ENCODE measurements around the gene COL7A1. TPM values are rescaled to one million over a fixed set of nuclear protein-coding genes. Genes with fewer than 3 reads are reported as not detected.

Gene COL7A1
- total and polyA plus RNA-seq, 2 experiments from 2014 or later: 4.0 to 7.9 TPM

DNA sequence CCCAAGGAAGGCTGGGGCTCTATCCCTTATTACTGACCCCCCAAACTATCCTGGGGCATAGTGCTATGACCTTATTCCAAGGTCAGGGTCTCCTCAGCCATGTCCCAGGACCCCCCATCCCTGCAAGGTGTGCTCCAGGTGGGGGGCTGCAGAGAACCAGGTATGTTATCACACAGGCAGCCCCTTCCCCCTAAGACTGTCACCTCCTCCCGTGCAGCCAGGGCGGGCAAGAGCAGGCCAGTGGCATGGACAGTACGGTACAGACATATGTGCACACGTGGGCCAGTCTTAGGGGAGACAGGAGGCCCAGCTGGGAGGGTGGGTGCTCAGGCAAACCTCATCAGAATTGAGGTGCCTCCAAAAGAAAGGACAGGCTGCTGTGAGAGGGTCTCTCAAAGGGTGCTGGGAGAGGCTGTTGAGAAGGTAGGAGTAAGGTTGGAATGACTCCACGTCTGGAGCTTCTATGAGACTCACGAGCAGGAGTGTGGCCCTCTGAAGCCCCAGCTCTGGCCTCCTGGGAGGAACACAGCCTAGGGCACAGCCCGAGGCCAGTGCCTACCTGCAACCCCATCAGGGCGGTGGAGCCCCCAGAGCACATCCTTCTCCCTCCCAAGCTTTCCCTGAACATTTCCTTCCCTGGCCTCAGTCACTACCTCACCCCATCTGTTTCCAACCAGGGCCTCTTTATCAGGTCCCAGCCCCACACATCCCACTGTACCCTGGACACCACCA lies 1.7 kb upstream of the COL7A1 start:
- Mint-ChIP-seq H3K4me3 (no peak overlapping the region), H3K9me3 (no peaks in the 10 kb centered on the region), H3K4me1 (peaks cover 12% of the 10 kb centered on the region), H3K27me3 (ENCODE audit: insufficient read depth, low read depth, poor library complexity) (peaks cover 23% of the 10 kb centered on the region), H3K27ac (peak overlapping the region; percentile 7; the same call in 1 of the 2 replicates), H3K36me3 (ENCODE audit: low read depth) (peaks cover 39% of the 10 kb centered on the region)
- peaks cover 17% of the 10 kb centered on the region; the same call in 1 of the 2 replicates for H3K4me1 ChIP-seq (ENCODE audit: insufficient read depth)
- H3K27ac ChIP-seq (ENCODE audit: low read depth): no peak overlapping the region
- peaks cover 5% of the 10 kb centered on the region for H4K20me1 ChIP-seq (replicated peaks; ENCODE audit: insufficient read depth)
- no peaks in the 10 kb centered on the region for H3K79me2 ChIP-seq (replicated peaks; ENCODE audit: insufficient read depth)
- H3K9me2 ChIP-seq (ENCODE audit: insufficient read depth): no peaks in the 10 kb centered on the region
- no peak for DNase-seq (ENCODE audit: low spot score)
- ATAC-seq: no peak
- no peak overlapping the region for H2AFZ ChIP-seq
- H3K4me3 ChIP-seq: no peak overlapping the region
- no peak overlapping the region for H3K4me2 ChIP-seq
- TF ChIP-seq NANOG (IDR thresholded peaks at IDR 0.05; ENCODE audit: borderline replicate concordance) (no peak), JUNB (IDR thresholded peaks at IDR 0.05; ENCODE audit: unreplicated experiment) (no peak), ETS1 (IDR thresholded peaks at IDR 0.05) (no peak), CREB1 (CRISPR knock-in tag; IDR thresholded peaks at IDR 0.05; ENCODE audit: low read depth) (no peak), ZNF331 (CRISPR knock-in tag; IDR thresholded peaks at IDR 0.05; ENCODE audit: low read depth) (no peak), EZH2phosphoT487 (IDR thresholded peaks at IDR 0.05; ENCODE audit: unreplicated experiment) (no peak), POLR2AphosphoS5 (IDR thresholded peaks at IDR 0.05; ENCODE audit: low read depth) (no peak), EZH2 (IDR thresholded peaks at IDR 0.05; ENCODE audit: low read depth, unreplicated experiment) (no peak), ZNF114 (CRISPR knock-in tag; IDR thresholded peaks at IDR 0.05) (no peak), ZNF462 (CRISPR knock-in tag; IDR thresholded peaks at IDR 0.05) (no peak)
- TF ChIP-seq, protein P1, sequence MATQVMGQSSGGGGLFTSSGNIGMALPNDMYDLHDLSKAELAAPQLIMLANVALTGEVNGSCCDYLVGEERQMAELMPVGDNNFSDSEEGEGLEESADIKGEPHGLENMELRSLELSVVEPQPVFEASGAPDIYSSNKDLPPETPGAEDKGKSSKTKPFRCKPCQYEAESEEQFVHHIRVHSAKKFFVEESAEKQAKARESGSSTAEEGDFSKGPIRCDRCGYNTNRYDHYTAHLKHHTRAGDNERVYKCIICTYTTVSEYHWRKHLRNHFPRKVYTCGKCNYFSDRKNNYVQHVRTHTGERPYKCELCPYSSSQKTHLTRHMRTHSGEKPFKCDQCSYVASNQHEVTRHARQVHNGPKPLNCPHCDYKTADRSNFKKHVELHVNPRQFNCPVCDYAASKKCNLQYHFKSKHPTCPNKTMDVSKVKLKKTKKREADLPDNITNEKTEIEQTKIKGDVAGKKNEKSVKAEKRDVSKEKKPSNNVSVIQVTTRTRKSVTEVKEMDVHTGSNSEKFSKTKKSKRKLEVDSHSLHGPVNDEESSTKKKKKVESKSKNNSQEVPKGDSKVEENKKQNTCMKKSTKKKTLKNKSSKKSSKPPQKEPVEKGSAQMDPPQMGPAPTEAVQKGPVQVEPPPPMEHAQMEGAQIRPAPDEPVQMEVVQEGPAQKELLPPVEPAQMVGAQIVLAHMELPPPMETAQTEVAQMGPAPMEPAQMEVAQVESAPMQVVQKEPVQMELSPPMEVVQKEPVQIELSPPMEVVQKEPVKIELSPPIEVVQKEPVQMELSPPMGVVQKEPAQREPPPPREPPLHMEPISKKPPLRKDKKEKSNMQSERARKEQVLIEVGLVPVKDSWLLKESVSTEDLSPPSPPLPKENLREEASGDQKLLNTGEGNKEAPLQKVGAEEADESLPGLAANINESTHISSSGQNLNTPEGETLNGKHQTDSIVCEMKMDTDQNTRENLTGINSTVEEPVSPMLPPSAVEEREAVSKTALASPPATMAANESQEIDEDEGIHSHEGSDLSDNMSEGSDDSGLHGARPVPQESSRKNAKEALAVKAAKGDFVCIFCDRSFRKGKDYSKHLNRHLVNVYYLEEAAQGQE (IDR thresholded peaks at IDR 0.05; ENCODE audit: unreplicated experiment): no peak
- TF ChIP-seq, protein P2, sequence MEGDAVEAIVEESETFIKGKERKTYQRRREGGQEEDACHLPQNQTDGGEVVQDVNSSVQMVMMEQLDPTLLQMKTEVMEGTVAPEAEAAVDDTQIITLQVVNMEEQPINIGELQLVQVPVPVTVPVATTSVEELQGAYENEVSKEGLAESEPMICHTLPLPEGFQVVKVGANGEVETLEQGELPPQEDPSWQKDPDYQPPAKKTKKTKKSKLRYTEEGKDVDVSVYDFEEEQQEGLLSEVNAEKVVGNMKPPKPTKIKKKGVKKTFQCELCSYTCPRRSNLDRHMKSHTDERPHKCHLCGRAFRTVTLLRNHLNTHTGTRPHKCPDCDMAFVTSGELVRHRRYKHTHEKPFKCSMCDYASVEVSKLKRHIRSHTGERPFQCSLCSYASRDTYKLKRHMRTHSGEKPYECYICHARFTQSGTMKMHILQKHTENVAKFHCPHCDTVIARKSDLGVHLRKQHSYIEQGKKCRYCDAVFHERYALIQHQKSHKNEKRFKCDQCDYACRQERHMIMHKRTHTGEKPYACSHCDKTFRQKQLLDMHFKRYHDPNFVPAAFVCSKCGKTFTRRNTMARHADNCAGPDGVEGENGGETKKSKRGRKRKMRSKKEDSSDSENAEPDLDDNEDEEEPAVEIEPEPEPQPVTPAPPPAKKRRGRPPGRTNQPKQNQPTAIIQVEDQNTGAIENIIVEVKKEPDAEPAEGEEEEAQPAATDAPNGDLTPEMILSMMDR (conservative IDR thresholded peaks at IDR 0.05; ENCODE audit: low read depth in 2 of 2): no peak
- 0 out of 2 replicates have a peak, but pooled peaks cover 7% of the 10 kb centered on the region for H3F3A ChIP-seq (replicated peaks; ENCODE audit: low read depth)
- H3K27me3 ChIP-seq (ENCODE audit: insufficient read depth): peaks cover 11% of the 10 kb centered on the region; the same call in 1 of the 2 replicates
- H3K36me3 ChIP-seq (ENCODE audit: insufficient read depth): peaks cover 6% of the 10 kb centered on the region; the same call in 1 of the 2 replicates
